Measurements from ENCODE around the gene HLA-DQB1. TPM values are rescaled to one million over a fixed set of nuclear protein-coding genes. Genes with fewer than 3 reads are reported as not detected.

Gene HLA-DQB1
- total and polyA plus RNA-seq, 2 of the 8 experiments (the other 6 are each of a cell fraction or from before 2014, with no cell fraction given) = 1.2 to 5.2 TPM

DNA sequence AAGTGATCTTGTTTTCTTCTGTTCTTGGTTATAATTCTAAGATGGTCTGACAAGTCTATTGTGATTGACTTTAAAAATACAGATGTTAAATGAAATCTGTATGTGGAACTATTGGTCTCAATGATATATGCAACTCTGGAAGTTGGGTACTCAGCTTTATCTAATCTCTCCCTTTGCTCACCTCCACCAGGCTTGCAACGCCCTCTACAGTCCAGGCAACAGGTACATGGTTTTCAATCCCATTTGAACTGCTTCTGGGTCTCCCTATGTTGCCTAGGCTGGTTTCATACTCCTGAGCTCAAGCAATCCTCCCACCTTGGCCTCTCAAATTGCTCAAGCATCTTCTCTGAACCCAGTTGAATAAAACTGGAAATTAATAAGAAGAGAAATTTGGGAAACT, 25.6 kb upstream of the HLA-DQB1 start (continued):
- TF ChIP-seq, protein P1, sequence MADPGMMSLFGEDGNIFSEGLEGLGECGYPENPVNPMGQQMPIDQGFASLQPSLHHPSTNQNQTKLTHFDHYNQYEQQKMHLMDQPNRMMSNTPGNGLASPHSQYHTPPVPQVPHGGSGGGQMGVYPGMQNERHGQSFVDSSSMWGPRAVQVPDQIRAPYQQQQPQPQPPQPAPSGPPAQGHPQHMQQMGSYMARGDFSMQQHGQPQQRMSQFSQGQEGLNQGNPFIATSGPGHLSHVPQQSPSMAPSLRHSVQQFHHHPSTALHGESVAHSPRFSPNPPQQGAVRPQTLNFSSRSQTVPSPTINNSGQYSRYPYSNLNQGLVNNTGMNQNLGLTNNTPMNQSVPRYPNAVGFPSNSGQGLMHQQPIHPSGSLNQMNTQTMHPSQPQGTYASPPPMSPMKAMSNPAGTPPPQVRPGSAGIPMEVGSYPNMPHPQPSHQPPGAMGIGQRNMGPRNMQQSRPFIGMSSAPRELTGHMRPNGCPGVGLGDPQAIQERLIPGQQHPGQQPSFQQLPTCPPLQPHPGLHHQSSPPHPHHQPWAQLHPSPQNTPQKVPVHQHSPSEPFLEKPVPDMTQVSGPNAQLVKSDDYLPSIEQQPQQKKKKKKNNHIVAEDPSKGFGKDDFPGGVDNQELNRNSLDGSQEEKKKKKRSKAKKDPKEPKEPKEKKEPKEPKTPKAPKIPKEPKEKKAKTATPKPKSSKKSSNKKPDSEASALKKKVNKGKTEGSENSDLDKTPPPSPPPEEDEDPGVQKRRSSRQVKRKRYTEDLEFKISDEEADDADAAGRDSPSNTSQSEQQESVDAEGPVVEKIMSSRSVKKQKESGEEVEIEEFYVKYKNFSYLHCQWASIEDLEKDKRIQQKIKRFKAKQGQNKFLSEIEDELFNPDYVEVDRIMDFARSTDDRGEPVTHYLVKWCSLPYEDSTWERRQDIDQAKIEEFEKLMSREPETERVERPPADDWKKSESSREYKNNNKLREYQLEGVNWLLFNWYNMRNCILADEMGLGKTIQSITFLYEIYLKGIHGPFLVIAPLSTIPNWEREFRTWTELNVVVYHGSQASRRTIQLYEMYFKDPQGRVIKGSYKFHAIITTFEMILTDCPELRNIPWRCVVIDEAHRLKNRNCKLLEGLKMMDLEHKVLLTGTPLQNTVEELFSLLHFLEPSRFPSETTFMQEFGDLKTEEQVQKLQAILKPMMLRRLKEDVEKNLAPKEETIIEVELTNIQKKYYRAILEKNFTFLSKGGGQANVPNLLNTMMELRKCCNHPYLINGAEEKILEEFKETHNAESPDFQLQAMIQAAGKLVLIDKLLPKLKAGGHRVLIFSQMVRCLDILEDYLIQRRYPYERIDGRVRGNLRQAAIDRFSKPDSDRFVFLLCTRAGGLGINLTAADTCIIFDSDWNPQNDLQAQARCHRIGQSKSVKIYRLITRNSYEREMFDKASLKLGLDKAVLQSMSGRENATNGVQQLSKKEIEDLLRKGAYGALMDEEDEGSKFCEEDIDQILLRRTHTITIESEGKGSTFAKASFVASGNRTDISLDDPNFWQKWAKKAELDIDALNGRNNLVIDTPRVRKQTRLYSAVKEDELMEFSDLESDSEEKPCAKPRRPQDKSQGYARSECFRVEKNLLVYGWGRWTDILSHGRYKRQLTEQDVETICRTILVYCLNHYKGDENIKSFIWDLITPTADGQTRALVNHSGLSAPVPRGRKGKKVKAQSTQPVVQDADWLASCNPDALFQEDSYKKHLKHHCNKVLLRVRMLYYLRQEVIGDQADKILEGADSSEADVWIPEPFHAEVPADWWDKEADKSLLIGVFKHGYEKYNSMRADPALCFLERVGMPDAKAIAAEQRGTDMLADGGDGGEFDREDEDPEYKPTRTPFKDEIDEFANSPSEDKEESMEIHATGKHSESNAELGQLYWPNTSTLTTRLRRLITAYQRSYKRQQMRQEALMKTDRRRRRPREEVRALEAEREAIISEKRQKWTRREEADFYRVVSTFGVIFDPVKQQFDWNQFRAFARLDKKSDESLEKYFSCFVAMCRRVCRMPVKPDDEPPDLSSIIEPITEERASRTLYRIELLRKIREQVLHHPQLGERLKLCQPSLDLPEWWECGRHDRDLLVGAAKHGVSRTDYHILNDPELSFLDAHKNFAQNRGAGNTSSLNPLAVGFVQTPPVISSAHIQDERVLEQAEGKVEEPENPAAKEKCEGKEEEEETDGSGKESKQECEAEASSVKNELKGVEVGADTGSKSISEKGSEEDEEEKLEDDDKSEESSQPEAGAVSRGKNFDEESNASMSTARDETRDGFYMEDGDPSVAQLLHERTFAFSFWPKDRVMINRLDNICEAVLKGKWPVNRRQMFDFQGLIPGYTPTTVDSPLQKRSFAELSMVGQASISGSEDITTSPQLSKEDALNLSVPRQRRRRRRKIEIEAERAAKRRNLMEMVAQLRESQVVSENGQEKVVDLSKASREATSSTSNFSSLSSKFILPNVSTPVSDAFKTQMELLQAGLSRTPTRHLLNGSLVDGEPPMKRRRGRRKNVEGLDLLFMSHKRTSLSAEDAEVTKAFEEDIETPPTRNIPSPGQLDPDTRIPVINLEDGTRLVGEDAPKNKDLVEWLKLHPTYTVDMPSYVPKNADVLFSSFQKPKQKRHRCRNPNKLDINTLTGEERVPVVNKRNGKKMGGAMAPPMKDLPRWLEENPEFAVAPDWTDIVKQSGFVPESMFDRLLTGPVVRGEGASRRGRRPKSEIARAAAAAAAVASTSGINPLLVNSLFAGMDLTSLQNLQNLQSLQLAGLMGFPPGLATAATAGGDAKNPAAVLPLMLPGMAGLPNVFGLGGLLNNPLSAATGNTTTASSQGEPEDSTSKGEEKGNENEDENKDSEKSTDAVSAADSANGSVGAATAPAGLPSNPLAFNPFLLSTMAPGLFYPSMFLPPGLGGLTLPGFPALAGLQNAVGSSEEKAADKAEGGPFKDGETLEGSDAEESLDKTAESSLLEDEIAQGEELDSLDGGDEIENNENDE (IDR thresholded peaks at IDR 0.05; ENCODE audit: insufficient replicate concordance, low read length) = no peak
- TF ChIP-seq RBBP5 (IDR thresholded peaks at IDR 0.05; ENCODE audit: borderline replicate concordance, low read depth, low read length) = no peak
- TF ChIP-seq CEBPB (IDR thresholded peaks at IDR 0.05; ENCODE audit: low read depth, low read length) = no peak
- TF ChIP-seq POU5F1 (IDR thresholded peaks at IDR 0.05; ENCODE audit: low read depth, low read length) = no peak
- TF ChIP-seq YY1 (IDR thresholded peaks at IDR 0.05; ENCODE audit: low read depth, low read length) = no peak
- TF ChIP-seq, protein P2, sequence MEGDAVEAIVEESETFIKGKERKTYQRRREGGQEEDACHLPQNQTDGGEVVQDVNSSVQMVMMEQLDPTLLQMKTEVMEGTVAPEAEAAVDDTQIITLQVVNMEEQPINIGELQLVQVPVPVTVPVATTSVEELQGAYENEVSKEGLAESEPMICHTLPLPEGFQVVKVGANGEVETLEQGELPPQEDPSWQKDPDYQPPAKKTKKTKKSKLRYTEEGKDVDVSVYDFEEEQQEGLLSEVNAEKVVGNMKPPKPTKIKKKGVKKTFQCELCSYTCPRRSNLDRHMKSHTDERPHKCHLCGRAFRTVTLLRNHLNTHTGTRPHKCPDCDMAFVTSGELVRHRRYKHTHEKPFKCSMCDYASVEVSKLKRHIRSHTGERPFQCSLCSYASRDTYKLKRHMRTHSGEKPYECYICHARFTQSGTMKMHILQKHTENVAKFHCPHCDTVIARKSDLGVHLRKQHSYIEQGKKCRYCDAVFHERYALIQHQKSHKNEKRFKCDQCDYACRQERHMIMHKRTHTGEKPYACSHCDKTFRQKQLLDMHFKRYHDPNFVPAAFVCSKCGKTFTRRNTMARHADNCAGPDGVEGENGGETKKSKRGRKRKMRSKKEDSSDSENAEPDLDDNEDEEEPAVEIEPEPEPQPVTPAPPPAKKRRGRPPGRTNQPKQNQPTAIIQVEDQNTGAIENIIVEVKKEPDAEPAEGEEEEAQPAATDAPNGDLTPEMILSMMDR (IDR thresholded peaks at IDR 0.05; ENCODE audit: control extremely low read depth in 1 of 3, insufficient read depth in 1 of 3, low read depth in 1 of 3, low read length in 3 of 3) = peak; percentile 49 to 79 (median 72)
- TF ChIP-seq SIRT6 (IDR thresholded peaks at IDR 0.05; ENCODE audit: low read length) = no peak
- peak; percentile 61 for TF ChIP-seq RFX5 (IDR thresholded peaks at IDR 0.05; ENCODE audit: borderline replicate concordance, low read depth, low read length)
- TF ChIP-seq, protein P3, sequence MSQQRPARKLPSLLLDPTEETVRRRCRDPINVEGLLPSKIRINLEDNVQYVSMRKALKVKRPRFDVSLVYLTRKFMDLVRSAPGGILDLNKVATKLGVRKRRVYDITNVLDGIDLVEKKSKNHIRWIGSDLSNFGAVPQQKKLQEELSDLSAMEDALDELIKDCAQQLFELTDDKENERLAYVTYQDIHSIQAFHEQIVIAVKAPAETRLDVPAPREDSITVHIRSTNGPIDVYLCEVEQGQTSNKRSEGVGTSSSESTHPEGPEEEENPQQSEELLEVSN (IDR thresholded peaks at IDR 0.05) = no peak

All from H1 (cell line).